HepG2 (cell line): ENCODE results near the gene PET117. TPM values are rescaled to one million over a fixed set of nuclear protein-coding genes. Genes with fewer than 3 reads are reported as not detected.

Experiments used
- ESRRA ChIP-seq: sonication (generic); formaldehyde crosslinking; IDR thresholded peaks from 2 replicates; pipeline ENCODE4 v1.5.1; 2020; ENCODE audit warnings: mild to moderate bottlenecking, low read depth, missing genetic modification reagents
- JDP2 ChIP-seq: sonication (generic); formaldehyde crosslinking; IDR thresholded peaks from 2 replicates; pipeline ENCODE4 v1.8.1; 2022; ENCODE audit warnings: missing genetic modification reagents, borderline replicate concordance
- JUN ChIP-seq: sonication (generic); formaldehyde crosslinking; IDR thresholded peaks from 2 replicates; pipeline ENCODE4 v1.4.0; 2020; ENCODE audit warnings: mild to moderate bottlenecking, missing genetic modification reagents
- MIER3 ChIP-seq: IDR thresholded peaks from 2 replicates; pipeline ENCODE4 v1.6.1; 2016; ENCODE audit warnings: missing compliant biosample characterization, borderline replicate concordance
- NBN ChIP-seq: fragments of 450-650 bp; conservative IDR thresholded peaks from 2 replicates; pipeline ENCODE4 v1.6.1; 2017
- NFKBIZ ChIP-seq: IDR thresholded peaks from 2 replicates; pipeline ENCODE4 v1.6.1; 2018; ENCODE audit warnings: missing genetic modification reagents, missing compliant biosample characterization
- PAX8 ChIP-seq: sonication (generic); formaldehyde crosslinking; IDR thresholded peaks from 2 replicates; pipeline ENCODE4 v1.8.0; 2022; ENCODE audit warnings: mild to moderate bottlenecking, missing genetic modification reagents, borderline replicate concordance
- PRMT3 ChIP-seq: sonication (generic); formaldehyde crosslinking; IDR thresholded peaks from 2 replicates; pipeline ENCODE4 v1.8.1; 2022; ENCODE audit warnings: low read depth, mild to moderate bottlenecking, moderate library complexity, missing genetic modification reagents, borderline replicate concordance
- SIN3A ChIP-seq: IDR thresholded peaks from 2 replicates; pipeline ENCODE4 v1.6.1; 2011; ENCODE audit warnings: low read depth, mild to moderate bottlenecking, control low read depth, low read length, borderline replicate concordance
- SNAPC2 ChIP-seq: sonication (generic); formaldehyde crosslinking; IDR thresholded peaks from 2 replicates; pipeline ENCODE4 v1.8.1; 2022; ENCODE audit warnings: mild to moderate bottlenecking, missing genetic modification reagents
- SP2 ChIP-seq: sonication (generic); formaldehyde crosslinking; IDR thresholded peaks from 2 replicates; pipeline ENCODE4 v1.5.1; 2020; ENCODE audit warnings: mild to moderate bottlenecking, missing genetic modification reagents
- ZBTB21 ChIP-seq: sonication (generic); formaldehyde crosslinking; IDR thresholded peaks from 2 replicates; pipeline ENCODE4 v1.4.0; 2020; ENCODE audit warnings: missing genetic modification reagents
- ZBTB25 ChIP-seq: IDR thresholded peaks from 2 replicates; pipeline ENCODE4 v1.6.1; 2018; ENCODE audit warnings: missing genetic modification reagents
- ZBTB26 ChIP-seq: IDR thresholded peaks from 2 replicates; pipeline ENCODE4 v1.6.1; 2016; ENCODE audit warnings: missing compliant biosample characterization, missing genetic modification reagents, borderline replicate concordance
- ZBTB39 ChIP-seq: sonication (generic); formaldehyde crosslinking; IDR thresholded peaks from 2 replicates; pipeline ENCODE4 v1.5.0; 2020; ENCODE audit warnings: missing genetic modification reagents
- ZFP41 ChIP-seq: sonication (generic); formaldehyde crosslinking; IDR thresholded peaks from 2 replicates; pipeline ENCODE4 v1.4.0; 2020; ENCODE audit warnings: mild to moderate bottlenecking, missing genetic modification reagents, borderline replicate concordance
- ZGPAT ChIP-seq: IDR thresholded peaks from 2 replicates; pipeline ENCODE4 v1.6.1; 2016; ENCODE audit warnings: mild to moderate bottlenecking
- ZNF121 ChIP-seq: sonication (generic); formaldehyde crosslinking; IDR thresholded peaks from 2 replicates; pipeline ENCODE4 v1.5.0; 2020; ENCODE audit warnings: mild to moderate bottlenecking, missing genetic modification reagents
- ZNF224 ChIP-seq: sonication (generic); formaldehyde crosslinking; IDR thresholded peaks from 2 replicates; pipeline ENCODE4 v1.5.0; 2020; ENCODE audit warnings: mild to moderate bottlenecking, missing genetic modification reagents
- ZNF329 ChIP-seq: sonication (generic); formaldehyde crosslinking; IDR thresholded peaks from 2 replicates; pipeline ENCODE4 v1.9.0; 2021; ENCODE audit warnings: low read depth, mild to moderate bottlenecking, missing genetic modification reagents
- ZNF383 ChIP-seq: sonication (generic); formaldehyde crosslinking; IDR thresholded peaks from 2 replicates; pipeline ENCODE4 v1.4.0; 2020; ENCODE audit warnings: missing genetic modification reagents, mild to moderate bottlenecking, borderline replicate concordance
- ZNF558 ChIP-seq: sonication (generic); formaldehyde crosslinking; IDR thresholded peaks from 2 replicates; pipeline ENCODE4 v1.9.0; 2022; ENCODE audit warnings: mild to moderate bottlenecking, missing genetic modification reagents, borderline replicate concordance
- ZNF652 ChIP-seq: IDR thresholded peaks from 2 replicates; pipeline ENCODE4 v1.6.1; 2016; ENCODE audit warnings: low read depth, borderline replicate concordance
- ZNF83 ChIP-seq: sonication (generic); formaldehyde crosslinking; IDR thresholded peaks from 2 replicates; pipeline ENCODE4 v1.4.0; 2020; ENCODE audit warnings: missing genetic modification reagents, mild to moderate bottlenecking, borderline replicate concordance
- polyA plus RNA-seq, 8 experiments: library from polyadenylated mRNA; depleted of rRNA in 3 of 8; stranded (reverse) in 7 of 8; unstranded in 1 of 8; fragments of >200 nt; fragmentation: Illumina TruSeq in 4 of 8; extraction: Trizol in 4 of 8; gene quantifications; 2 replicates each; pipeline versions ENCODE4 v1.2.1 to v1.2.3, GENCODE V29; 2011 to 2016; ENCODE audit warnings: low read depth in 4 of 8, missing spikeins in 1 of 8, mixed read lengths in 1 of 8; ENCODE audit not compliant: insufficient read depth in 1 of 8
- total RNA-seq, 5 experiments: library from RNA; depleted of rRNA; stranded (reverse); fragments of >200 nt; fragmentation: Illumina TruSeq; extraction: Trizol; gene quantifications; 2 replicates each; pipeline ENCODE4 v1.2.3, GENCODE V29; 2016; ENCODE audit warnings: low read depth in 1 of 5

PET117 gene
- total and polyA plus RNA-seq, 2 of the 13 experiments (the other 11 are each of a cell fraction or from before 2014, with no cell fraction given) = 22.2 to 48.2 TPM

- TF ChIP-seq ZBTB26 (CRISPR knock-in tag) (peak; percentile 84; the same call in 1 of the 2 replicates), ZNF224 (CRISPR knock-in tag) (peak; percentile 98; the same call in 1 of the 2 replicates), ZNF652 (CRISPR knock-in tag) (no peak; the same call in 1 of the 2 replicates), SIN3A (peak; percentile 65; the same call in 1 of the 2 replicates), NFKBIZ (peak; percentile 88), PRMT3 (peak; percentile 98), ZFP41 (peak; percentile 99), ZNF121 (CRISPR knock-in tag) (peak; percentile 85; the same call in 1 of the 2 replicates), SNAPC2 (CRISPR knock-in tag) (0 out of 2 replicates have a peak, but pooled peaks have one; percentile 67), JUN (CRISPR knock-in tag) (peak; percentile 86), ZNF558 (CRISPR knock-in tag) (peak; percentile 98; the same call in 1 of the 2 replicates), SP2 (CRISPR knock-in tag) (peak; percentile 49; the same call in 1 of the 2 replicates), PAX8 (CRISPR knock-in tag) (peak; percentile 86; the same call in 1 of the 2 replicates), ZBTB25 (CRISPR knock-in tag) (peak; percentile 87; the same call in 1 of the 2 replicates), NBN (no peak), ESRRA (CRISPR knock-in tag) (peak; percentile 93), MIER3 (CRISPR knock-in tag) (peak; percentile 85), ZBTB39 (CRISPR knock-in tag) (peak; percentile 94; the same call in 1 of the 2 replicates), ZGPAT (CRISPR knock-in tag) (peak; percentile 100), JDP2 (CRISPR knock-in tag) (peak; percentile 85), ZNF329 (CRISPR knock-in tag) (peak; percentile 91), ZBTB21 (CRISPR knock-in tag) (0 out of 2 replicates have a peak, but pooled peaks have one; percentile 15), ZNF83 (CRISPR knock-in tag) (peak; percentile 96; the same call in 1 of the 2 replicates), ZNF383 (no peak)
Measured at GRCh38 chr20:18137412-18138265, at the start of gene PET117, which contains the start of gene KAT14 (continued).
